H9 (cell line): ENCODE data around the gene NPRL2. TPM values are rescaled to one million over a fixed set of nuclear protein-coding genes. Genes with fewer than 3 reads are reported as not detected.

Source experiments
- DNase-seq: peaks from one replicate; pipeline ENCODE4 v3.0.0-alpha.2; 2017
- H2AFZ ChIP-seq: one replicate; pipeline ENCODE4 v1.6.1; 2013; ENCODE audit warnings: mild to moderate bottlenecking, low read length, control low read depth, moderate library complexity
- H2AK5ac ChIP-seq: 2 replicates; pipeline ENCODE4 v1.6.1; 2013; ENCODE audit warnings: low read length, control low read depth, mixed read lengths; ENCODE audit not compliant: insufficient read length
- H2BK120ac ChIP-seq: one replicate; pipeline ENCODE4 v1.6.1; 2013; ENCODE audit warnings: low read depth, mild to moderate bottlenecking, low read length, control low read depth, inconsistent platforms; ENCODE audit not compliant: poor library complexity, severe bottlenecking
- H2BK12ac ChIP-seq: 2 replicates; pipeline ENCODE4 v1.6.1; 2013; ENCODE audit warnings: low read length, control low read depth, mixed read lengths, low read depth; ENCODE audit not compliant: insufficient read length
- H2BK15ac ChIP-seq: 2 replicates; pipeline ENCODE4 v1.6.1; 2013; ENCODE audit warnings: low read depth, low read length, control low read depth
- H2BK20ac ChIP-seq: one replicate; pipeline ENCODE4 v1.6.1; 2013; ENCODE audit warnings: low read depth, mild to moderate bottlenecking, low read length, control low read depth, inconsistent platforms; ENCODE audit not compliant: poor library complexity, severe bottlenecking
- H2BK5ac ChIP-seq: 2 replicates; pipeline ENCODE4 v1.6.1; 2013; ENCODE audit warnings: low read length, control low read depth, mixed read lengths; ENCODE audit not compliant: insufficient read length
- H3K14ac ChIP-seq: 2 replicates; pipeline ENCODE4 v1.6.1; 2013; ENCODE audit warnings: low read length, control low read depth; ENCODE audit not compliant: insufficient read depth
- H3K18ac ChIP-seq: 2 replicates; pipeline ENCODE4 v1.6.1; 2013; ENCODE audit warnings: low read depth, mild to moderate bottlenecking, mixed read lengths, low read length, control low read depth; ENCODE audit not compliant: insufficient read length
- H3K23ac ChIP-seq: 2 replicates; pipeline ENCODE4 v1.6.1; 2013; ENCODE audit warnings: low read length, control low read depth, mixed read lengths, low read depth; ENCODE audit not compliant: insufficient read length
- H3K23me2 ChIP-seq: 2 replicates; pipeline ENCODE4 v1.6.1; 2013; ENCODE audit warnings: low read depth, mild to moderate bottlenecking, mixed read lengths, low read length, control low read depth; ENCODE audit not compliant: insufficient read length, poor library complexity, severe bottlenecking
- H3K27ac ChIP-seq: 2 replicates; pipeline ENCODE4 v1.5.1; 2013; ENCODE audit warnings: low read length, control low read depth, mixed read lengths, low read depth; ENCODE audit not compliant: insufficient read length
- H3K27me3 ChIP-seq: 2 replicates; pipeline ENCODE4 v1.6.1; 2013; ENCODE audit warnings: low read length, control low read depth, inconsistent platforms; ENCODE audit not compliant: insufficient read depth
- H3K4ac ChIP-seq: 2 replicates; pipeline ENCODE4 v1.6.1; 2013; ENCODE audit warnings: low read depth, mild to moderate bottlenecking, control low read depth, inconsistent platforms, low read length, moderate library complexity
- H3K4me1 ChIP-seq: 2 replicates; pipeline ENCODE4 v1.6.1; 2013; ENCODE audit warnings: low read length, control low read depth, inconsistent platforms; ENCODE audit not compliant: insufficient read depth
- H3K4me2 ChIP-seq: 2 replicates; pipeline ENCODE4 v1.6.1; 2013; ENCODE audit warnings: low read length, control low read depth, mixed read lengths; ENCODE audit not compliant: insufficient read length, insufficient read depth
- H3K56ac ChIP-seq: 2 replicates; pipeline ENCODE4 v1.6.1; 2013; ENCODE audit warnings: low read depth, mild to moderate bottlenecking, mixed read lengths, low read length, control low read depth; ENCODE audit not compliant: insufficient read length
- H3K79me1 ChIP-seq: 2 replicates; pipeline ENCODE4 v1.6.1; 2013; ENCODE audit warnings: low read depth, mild to moderate bottlenecking, moderate library complexity, low read length, control low read depth, inconsistent platforms; ENCODE audit not compliant: insufficient read depth, poor library complexity, severe bottlenecking
- H3K79me2 ChIP-seq: 2 replicates; pipeline ENCODE4 v1.6.1; 2013; ENCODE audit warnings: low read length, control low read depth, inconsistent platforms; ENCODE audit not compliant: insufficient read depth
- H3K9ac ChIP-seq: 2 replicates; pipeline ENCODE4 v1.6.1; 2013; ENCODE audit warnings: low read length, control low read depth, mixed read lengths; ENCODE audit not compliant: insufficient read length; ENCODE audit errors: extremely low read depth
- H3K9me3 ChIP-seq: one replicate; pipeline ENCODE4 v1.6.1; 2013; ENCODE audit warnings: low read depth, low read length, inconsistent platforms; ENCODE audit not compliant: control insufficient read depth
- H3T11ph ChIP-seq: one replicate; pipeline ENCODE4 v1.6.1; 2013; ENCODE audit warnings: mild to moderate bottlenecking, low read length, control low read depth, inconsistent platforms
- H4K20me1 ChIP-seq: one replicate; pipeline ENCODE4 v1.6.1; 2013; ENCODE audit not compliant: control insufficient read depth, insufficient read length, insufficient read depth
- H4K5ac ChIP-seq: 2 replicates; pipeline ENCODE4 v1.6.1; 2013; ENCODE audit warnings: low read depth, mild to moderate bottlenecking, mixed read lengths, low read length, control low read depth; ENCODE audit not compliant: insufficient read length
- H4K8ac ChIP-seq: replicated peaks from 2 replicates; pipeline ENCODE4 v1.6.1; 2013; ENCODE audit warnings: low read length, control low read depth, mixed read lengths, low read depth; ENCODE audit not compliant: insufficient read length
- H4K91ac ChIP-seq: 2 replicates; pipeline ENCODE4 v1.6.1; 2013; ENCODE audit warnings: low read depth, mild to moderate bottlenecking, moderate library complexity, mixed read lengths, low read length, control low read depth; ENCODE audit not compliant: insufficient read length
- H3K27ac Mint-ChIP-seq, 3 experiments: 2 replicates in 2 of 3; 3 replicates in 1 of 3; pipeline ENCODE4 v1.8.0; 2020 to 2021; ENCODE audit warnings: mixed read lengths in 3 of 3, mild to moderate bottlenecking in 1 of 3, moderate library complexity in 1 of 3
- H3K27me3 Mint-ChIP-seq: 2 replicates; pipeline ENCODE4 v1.8.0; 2021; ENCODE audit warnings: low read depth, mild to moderate bottlenecking, moderate library complexity, mixed read lengths
- H3K36me3 Mint-ChIP-seq, 3 experiments: 2 replicates in 2 of 3; 3 replicates in 1 of 3; pipeline ENCODE4 v1.8.0; 2020 to 2021; ENCODE audit warnings: low read depth in 3 of 3, mixed read lengths in 3 of 3; ENCODE audit not compliant: insufficient read depth in 1 of 3
- H3K4me1 Mint-ChIP-seq, 2 experiments: 2 replicates each; pipeline ENCODE4 v1.8.0; 2020; ENCODE audit warnings: mixed read lengths in 2 of 2
- H3K4me3 Mint-ChIP-seq, 2 experiments: 2 replicates in 1 of 2; 3 replicates in 1 of 2; pipeline ENCODE4 v1.8.0; 2020 to 2021; ENCODE audit warnings: mild to moderate bottlenecking in 2 of 2, mixed read lengths in 2 of 2, moderate library complexity in 1 of 2
- H3K9me3 Mint-ChIP-seq, 2 experiments: 2 replicates in 1 of 2; 3 replicates in 1 of 2; pipeline ENCODE4 v1.8.0; 2020; ENCODE audit warnings: mild to moderate bottlenecking in 2 of 2, mixed read lengths in 2 of 2, moderate library complexity in 1 of 2
- WGBS: extraction: QIAGEN DNeasy Blood & Tissue Kit; methylation state at CpG from one replicate; pipeline ENCODE4 v1.1.7; 2013; ENCODE audit warnings: missing lambda C conversion rate, low lambda C conversion rate, mixed read lengths; ENCODE audit not compliant: insufficient read length; ENCODE audit errors: extremely low coverage; 5-methylcytosine and 5-hydroxymethylcytosine counted together
- total RNA-seq: library from RNA; stranded (reverse); gene quantifications from 2 replicates; pipeline ENCODE4 v1.2.1, GENCODE V29; 2021
- TF ChIP-seq, protein P1 (sequence below): fragments of 200-600 bp; sonication (generic); conservative IDR thresholded peaks from 3 replicates; pipeline ENCODE4 v1.8.0; 2021; ENCODE audit warnings: antibody characterized with exemption, mild to moderate bottlenecking

NPRL2 gene
- total RNA-seq, 1 experiment from 2014 or later: 23.4 TPM

- H3T11ph ChIP-seq: no peak overlapping the region
- H2BK12ac ChIP-seq: no peak overlapping the region
- no peak overlapping the region for H3K56ac ChIP-seq
- no peak overlapping the region for H3K23ac ChIP-seq
- no peak for DNase-seq
- no peaks in the 10 kb centered on the region for H3K9me3 ChIP-seq
- no peak overlapping the region for H2AFZ ChIP-seq
- no peak overlapping the region for H3K4me2 ChIP-seq
- no peak overlapping the region for H3K18ac ChIP-seq
- peaks cover 11% of the 10 kb centered on the region for H3K23me2 ChIP-seq
- peaks cover 4% of the 10 kb centered on the region; the same call in 1 of the 2 replicates for H3K4me1 ChIP-seq
- no peak overlapping the region for H2BK15ac ChIP-seq
- H4K8ac ChIP-seq: no peak overlapping the region
- H2BK20ac ChIP-seq: no peak overlapping the region
- Mint-ChIP-seq H3K9me3 (no peaks in the 10 kb centered on the region), H3K4me1 (peaks cover 34 to 35% of the 10 kb centered on the region in 2 experiments), H3K36me3 (peaks cover 19 to 31% (median 31%) of the 10 kb centered on the region in 3 experiments), H3K4me3 (no peak overlapping the region), H3K27ac (no peak overlapping the region), H3K27me3 (no peaks in the 10 kb centered on the region)
- peaks cover 4% of the 10 kb centered on the region for H3K79me1 ChIP-seq
- peaks cover 6% of the 10 kb centered on the region; the same call in 1 of the 2 replicates for H3K79me2 ChIP-seq
- H4K5ac ChIP-seq: no peak overlapping the region
- H2AK5ac ChIP-seq: no peak overlapping the region
- H3K27me3 ChIP-seq: no peaks in the 10 kb centered on the region
- no peak overlapping the region for H3K4ac ChIP-seq
- TF ChIP-seq, protein P1, sequence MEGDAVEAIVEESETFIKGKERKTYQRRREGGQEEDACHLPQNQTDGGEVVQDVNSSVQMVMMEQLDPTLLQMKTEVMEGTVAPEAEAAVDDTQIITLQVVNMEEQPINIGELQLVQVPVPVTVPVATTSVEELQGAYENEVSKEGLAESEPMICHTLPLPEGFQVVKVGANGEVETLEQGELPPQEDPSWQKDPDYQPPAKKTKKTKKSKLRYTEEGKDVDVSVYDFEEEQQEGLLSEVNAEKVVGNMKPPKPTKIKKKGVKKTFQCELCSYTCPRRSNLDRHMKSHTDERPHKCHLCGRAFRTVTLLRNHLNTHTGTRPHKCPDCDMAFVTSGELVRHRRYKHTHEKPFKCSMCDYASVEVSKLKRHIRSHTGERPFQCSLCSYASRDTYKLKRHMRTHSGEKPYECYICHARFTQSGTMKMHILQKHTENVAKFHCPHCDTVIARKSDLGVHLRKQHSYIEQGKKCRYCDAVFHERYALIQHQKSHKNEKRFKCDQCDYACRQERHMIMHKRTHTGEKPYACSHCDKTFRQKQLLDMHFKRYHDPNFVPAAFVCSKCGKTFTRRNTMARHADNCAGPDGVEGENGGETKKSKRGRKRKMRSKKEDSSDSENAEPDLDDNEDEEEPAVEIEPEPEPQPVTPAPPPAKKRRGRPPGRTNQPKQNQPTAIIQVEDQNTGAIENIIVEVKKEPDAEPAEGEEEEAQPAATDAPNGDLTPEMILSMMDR: no peak
- no peaks in the 10 kb centered on the region for H4K20me1 ChIP-seq
- no peak overlapping the region for H3K9ac ChIP-seq
- WGBS: no CpG with 5 or more reads among the region's 12 CpGs
- H3K14ac ChIP-seq: no peak overlapping the region
- no peak overlapping the region for H3K27ac ChIP-seq
- no peak overlapping the region for H2BK120ac ChIP-seq
- no peak overlapping the region for H2BK5ac ChIP-seq
- no peak overlapping the region for H4K91ac ChIP-seq
Measured at GRCh38 chr3:50353245-50354004, 2.9 kb upstream of the NPRL2 start.
